HG02981 (cell line): ENCODE results near the gene GIGYF2.

ENCODE experiments used
- ATAC-seq: cut with Tn5 transposase; IDR thresholded peaks from one replicate; pipeline ENCODE4 v1.9.1; 2021; ENCODE audit warnings: mild to moderate bottlenecking, moderate library complexity; ENCODE audit not compliant: unreplicated experiment

GIGYF2 gene

DNA sequence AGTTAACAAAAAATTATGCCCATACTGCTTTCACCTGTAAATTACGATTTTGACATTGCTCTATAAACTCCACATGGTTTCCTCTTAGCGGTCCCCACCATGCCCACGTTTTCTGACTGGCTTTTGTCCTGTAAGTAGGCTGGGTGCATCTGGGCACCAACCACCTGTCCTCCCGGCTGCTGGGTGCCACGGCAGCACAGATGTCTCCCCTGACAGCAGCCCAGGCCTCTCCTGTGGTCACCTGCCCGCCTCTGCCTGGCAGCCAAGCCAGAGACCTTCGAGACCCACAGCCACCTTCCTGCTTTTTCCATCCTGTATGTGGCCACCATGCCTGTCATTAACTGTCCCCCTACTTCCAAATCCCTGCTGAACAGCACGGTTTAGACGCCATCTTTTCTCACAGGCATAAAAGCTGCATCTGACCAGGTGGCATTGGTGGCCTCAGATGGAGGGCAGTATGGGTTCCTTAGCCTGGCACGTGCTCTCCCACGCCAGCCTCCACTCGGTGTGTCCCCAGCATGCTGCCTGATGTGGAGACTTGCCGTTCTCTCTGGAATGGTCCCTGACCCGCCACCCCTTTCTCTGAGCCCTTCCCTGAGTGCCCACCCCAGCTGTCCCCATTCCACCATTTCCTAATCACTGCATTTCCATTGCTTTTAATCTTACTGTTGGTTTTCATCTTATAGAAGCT lies 191.9 kb downstream of the GIGYF2 start:
- ATAC-seq = no peak

- no peak for ATAC-seq
Observed at GRCh38 chr2:232889876-232890401, 192.8 kb downstream of the GIGYF2 start.

DNA sequence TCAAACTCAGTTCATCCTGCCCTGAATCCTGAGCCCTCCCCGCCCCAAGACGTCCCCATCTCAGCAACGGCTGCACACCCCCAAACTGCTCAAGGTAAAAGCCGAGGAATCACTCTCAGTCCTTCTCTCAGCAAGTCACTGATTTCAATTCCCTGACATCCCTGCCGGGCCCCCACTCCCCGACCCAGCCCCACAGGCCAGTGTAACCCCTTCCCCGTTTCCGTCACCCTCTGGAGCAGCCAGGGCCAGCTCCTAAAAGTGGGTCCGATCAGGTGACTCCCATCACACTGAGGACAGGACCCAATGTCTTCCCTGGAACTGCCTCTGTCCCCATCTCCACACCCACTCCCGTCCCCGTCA lies 193.4 kb downstream of the GIGYF2 start:
- ATAC-seq = no peak

GRCh38 chr2:232890896-232891601 lies 193.9 kb downstream of the GIGYF2 start:
- ATAC-seq = no peak

GRCh38 chr2:232891621-232892071 lies 194.5 kb downstream of the GIGYF2 start:
- ATAC-seq = no peak

DNA sequence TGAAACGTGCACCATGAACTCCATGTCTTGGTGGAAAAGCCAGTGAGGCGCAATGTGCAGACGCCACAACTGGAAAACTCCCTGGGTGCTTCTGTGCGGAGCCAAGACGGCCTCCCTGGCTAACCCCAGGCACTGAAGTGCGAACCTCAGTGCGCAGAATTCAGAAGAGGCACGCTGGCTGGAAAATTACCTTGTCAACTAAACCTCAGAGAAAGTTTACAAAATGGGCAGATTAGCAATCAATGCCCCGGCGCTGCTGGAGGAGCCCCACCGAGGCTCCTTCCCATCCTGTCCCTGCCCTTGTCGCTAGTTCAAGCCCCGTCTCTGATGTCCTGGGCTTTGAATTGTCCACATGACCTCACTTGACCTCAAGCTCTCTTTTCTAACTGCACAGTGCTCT lies 195.1 kb downstream of the GIGYF2 start:
- no peak for ATAC-seq

DNA sequence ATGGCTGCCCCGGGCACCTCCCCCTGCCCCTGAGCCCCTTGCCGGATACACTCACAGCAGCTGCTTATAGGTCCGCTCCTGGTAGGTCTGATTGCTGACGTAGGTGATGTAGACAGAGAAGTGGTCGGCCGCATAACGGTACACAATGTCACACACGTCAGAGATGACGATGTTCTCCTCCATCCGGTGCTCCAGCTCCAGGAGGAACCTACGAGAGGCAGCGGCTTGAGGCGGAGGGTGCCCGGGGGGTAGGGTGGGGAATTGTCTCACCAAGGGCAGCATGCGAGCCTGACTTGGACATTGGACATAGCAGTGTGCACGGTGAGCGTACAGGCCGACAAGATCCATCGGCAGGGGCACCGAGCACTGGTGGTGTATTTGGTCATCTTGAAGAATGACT lies 195.7 kb downstream of the GIGYF2 start:
- ATAC-seq = no peak

GRCh38 chr2:232893834-232894233 lies 196.7 kb downstream of the GIGYF2 start:
- no peak for ATAC-seq

GRCh38 chr2:232894251-232894650 lies 197.1 kb downstream of the GIGYF2 start:
- ATAC-seq = no peak

DNA sequence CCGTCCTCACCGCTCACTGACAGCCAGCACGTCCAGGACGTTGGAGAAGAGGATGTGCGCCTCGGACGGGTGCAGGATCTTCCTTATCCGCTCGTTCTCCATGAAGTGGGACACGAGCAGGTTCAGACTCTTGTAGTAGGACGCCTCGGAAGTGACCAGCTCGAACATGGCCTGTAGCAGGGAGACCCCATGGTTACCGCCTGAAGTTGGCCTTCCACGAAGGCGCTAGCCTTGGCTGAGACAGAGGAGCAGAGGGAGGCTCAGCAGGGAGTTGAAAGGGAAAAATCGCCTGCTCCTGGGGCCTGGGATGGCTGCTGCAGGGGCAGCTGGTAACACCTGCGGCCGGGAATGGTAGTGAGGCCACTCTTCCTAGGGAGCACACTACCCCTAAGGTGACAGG lies 197.6 kb downstream of the GIGYF2 start:
- no peak for ATAC-seq

- ATAC-seq = no peak
Observed at GRCh38 chr2:232896111-232896510, 199.0 kb downstream of the GIGYF2 start.

DNA sequence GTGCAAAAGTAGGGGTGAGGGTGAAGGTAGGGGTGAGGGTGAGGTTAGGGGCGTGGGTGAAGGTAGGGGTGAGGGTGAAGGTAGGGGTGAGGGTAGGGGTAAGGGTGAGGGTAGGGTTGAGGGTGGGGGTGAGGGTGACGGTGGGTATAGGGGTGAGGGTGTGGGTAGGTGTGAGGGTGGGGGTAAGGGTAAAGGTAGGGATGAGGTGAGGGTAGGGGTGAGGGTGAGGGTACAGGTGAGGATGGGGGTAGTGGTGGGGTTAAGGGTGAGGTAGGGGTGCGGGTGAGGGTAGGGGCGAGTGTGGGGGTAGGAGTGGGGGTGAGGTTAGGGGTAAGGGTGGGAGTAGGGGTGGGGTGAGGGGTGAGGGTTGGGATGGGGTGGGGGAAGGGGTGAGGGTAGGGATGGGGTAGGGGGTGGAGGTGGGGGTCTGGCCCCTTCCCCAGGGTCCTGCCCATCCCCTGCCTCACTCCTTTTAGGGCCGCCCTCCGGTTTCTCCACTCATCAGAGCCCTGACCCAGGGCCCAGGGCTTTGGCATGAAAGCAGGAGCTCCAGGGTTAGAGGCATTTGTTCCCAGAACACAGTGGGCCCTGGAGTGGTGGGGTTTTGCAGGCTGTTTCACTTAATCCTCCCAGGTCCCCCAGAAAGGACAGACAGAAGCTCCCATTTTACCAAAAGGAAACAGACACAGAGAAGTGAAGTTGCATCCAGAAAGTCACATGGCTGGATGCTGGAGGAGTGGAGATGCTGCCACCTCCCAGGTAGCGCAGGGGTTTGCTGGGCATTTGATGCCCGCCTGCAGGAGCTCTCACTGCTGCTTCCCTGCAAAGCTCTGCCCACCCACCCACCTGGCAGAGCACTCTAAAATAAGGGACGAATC lies 199.8 kb downstream of the GIGYF2 start:
- ATAC-seq = no peak

DNA sequence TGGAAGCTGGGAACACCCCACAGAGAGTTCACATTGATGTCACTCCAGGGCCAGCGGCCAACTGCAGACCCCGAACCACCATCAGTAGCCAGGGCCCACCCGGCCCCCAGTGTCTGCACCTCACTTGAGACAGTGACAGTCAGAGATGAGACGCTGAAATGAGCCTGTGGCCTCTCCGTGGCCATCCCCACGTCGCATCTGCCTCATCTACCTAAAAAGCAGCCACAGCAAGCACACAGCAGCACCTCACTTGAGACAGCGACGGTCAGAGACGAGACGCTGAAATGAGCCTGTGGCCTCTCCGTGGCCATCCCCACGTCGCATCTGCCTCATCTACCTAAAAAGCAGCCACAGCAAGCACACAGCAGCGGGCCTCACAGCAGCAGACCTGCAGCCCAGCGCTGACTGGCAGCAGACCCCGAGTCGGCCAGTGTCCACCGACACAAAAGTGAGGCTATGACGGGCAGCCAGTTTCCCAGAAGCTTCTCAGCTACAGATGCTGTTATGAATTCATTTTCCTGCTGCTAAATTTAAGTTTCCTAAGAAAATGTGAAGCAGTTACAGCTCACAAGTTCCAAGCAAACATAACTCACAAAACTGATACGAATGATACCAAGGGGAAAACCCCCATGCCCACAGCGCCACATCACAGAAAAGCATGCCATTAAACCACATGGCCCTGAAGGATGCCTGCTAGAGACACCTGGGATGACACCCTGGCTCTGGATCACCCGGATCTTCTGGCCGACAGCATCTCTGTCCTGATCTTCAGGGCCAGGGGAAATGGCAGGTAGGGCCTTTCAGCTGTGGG lies 200.7 kb downstream of the GIGYF2 start:
- no peak for ATAC-seq

DNA sequence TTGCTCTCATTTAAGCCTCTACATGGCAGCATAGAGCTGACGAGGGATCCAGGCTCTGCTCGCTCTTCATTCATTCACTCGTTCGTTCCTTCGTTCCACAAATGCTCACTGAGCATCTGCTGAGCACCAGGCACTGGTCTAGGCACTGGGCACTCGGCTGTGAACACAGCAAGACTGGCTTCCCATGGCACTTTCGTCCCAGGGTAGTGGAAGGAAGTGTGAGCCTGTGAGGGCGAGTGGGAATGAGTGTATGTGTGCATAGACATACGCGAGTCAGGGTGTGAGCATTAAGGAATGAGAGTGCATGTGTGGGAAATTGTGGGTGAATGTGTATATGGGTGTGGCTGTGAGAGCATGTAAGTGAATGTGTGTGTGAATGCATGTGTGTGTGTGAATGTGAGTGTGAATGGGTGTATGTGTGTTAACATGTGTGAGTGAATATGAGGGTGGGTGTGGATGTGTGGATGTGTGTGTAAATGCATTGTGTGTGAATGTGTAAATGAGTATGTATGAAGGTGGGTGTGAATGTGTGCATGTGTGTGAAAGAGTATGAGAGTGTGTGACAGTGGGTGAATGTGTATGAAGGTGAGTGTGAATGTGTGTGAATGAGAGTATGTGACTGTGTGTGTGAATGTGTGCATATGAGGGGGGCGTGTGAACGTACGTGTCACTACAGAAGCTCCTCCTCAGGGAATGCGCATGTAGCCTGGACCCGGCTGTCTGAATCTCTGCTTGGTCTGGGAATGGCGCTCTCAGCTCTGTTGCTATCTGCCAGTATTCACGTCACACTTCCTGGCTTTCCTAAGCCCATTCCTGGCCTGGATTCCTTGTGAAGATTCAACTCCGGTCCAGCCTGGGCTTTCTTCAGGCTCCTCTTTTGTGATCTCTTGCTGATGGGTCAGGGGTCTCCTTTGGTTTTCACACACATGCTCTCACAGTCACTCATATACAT lies 201.7 kb downstream of the GIGYF2 start:
- no peak for ATAC-seq

DNA sequence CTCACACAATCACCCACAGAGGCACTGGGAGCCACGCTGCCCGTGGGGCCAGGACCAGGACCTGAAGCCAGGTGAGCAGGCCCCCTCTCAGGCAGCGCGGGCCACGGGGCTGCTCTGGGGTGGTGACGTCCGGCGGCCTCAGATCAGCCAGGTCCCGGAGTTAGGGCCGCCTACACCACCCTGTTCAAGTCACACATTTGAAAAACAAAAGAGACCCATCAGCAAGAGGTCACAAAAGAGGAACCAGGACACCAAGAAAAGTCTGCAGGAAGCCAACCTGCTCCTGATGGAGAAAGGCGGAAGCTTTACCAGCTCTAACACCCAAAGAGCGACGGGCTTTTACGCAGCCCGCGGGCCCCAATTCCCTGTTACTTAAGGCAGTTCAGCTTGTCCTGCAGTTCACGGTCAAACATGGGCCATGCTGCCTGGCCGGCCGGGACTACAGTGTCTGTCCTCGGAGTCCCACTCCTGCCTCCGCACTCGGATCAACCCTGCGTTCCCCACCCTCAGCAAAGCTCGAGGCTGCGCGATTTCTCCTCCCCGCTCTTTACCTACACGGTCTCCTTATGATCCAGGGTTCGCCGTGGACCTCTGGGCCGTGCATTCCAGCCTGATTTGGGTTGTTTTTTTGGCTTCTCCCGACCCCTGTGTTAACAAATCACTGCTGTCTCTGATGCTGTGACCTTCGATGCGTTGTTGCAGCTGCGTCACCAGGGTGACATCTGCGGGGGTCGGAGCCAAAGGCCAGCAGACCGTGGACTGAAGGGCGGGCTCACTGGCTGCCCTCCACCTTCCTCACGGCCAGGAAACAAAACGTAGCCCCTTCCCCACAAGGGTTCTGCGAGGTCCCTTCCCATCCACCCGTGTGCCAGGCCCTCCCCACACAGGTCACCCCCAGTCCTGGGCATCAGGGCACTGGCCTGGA lies 203.9 kb downstream of the GIGYF2 start:
- no peak for ATAC-seq

- no peak for ATAC-seq
Observed at GRCh38 chr2:232901736-232902578, 204.8 kb downstream of the GIGYF2 start.

GRCh38 chr2:232903989-232904388 lies 206.9 kb downstream of the GIGYF2 start:
- no peak for ATAC-seq
